Measurements from ENCODE around the gene SLC4A2.

The SLC4A2 gene

DNA sequence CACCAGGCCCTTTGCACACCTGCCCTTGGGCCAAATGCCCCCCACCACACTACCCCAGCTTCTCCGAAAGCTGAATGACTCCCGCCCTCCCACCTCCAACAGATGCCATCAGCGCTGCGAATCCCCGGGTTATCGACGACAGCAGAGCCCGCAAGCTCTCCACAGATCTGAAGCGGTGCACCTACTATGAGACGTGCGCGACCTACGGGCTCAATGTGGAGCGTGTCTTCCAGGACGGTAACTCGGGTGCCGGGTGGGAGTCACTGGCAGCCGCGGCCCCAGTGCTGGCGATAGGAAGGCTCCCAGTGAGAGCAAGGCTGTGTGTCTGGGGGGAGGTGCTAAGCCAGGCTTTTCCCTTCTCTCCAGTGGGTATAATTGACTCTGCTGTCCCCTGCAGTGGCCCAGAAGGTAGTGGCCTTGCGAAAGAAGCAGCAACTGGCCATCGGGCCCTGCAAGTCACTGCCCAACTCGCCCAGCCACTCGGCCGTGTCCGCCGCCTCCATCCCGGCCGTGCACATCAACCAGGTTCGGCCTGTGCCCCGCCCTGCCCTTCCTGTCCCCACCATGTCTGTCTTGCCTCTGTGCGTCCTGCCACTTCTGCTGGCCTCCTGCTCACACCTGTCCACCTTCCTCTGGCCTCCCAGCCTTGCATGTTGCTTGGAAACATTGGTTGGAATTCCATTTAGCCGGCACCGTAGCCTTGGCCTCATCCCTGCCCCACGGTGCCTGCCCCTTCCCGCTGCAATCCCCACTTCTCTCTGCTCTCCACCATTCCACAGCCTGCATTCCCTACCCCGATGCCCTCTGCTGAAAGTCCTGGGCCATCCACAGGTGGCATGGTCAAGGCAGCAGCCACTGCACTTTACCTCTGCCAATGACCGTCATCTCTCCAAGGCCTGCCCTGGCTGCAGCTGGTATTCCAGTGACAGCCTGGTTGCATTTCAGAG is 59.0 kb downstream of the SLC4A2 start:
- no peak overlapping the region for H3K4me3 ChIP-seq (ENCODE audit: low read depth, low read length)
- TF ChIP-seq, protein P1, sequence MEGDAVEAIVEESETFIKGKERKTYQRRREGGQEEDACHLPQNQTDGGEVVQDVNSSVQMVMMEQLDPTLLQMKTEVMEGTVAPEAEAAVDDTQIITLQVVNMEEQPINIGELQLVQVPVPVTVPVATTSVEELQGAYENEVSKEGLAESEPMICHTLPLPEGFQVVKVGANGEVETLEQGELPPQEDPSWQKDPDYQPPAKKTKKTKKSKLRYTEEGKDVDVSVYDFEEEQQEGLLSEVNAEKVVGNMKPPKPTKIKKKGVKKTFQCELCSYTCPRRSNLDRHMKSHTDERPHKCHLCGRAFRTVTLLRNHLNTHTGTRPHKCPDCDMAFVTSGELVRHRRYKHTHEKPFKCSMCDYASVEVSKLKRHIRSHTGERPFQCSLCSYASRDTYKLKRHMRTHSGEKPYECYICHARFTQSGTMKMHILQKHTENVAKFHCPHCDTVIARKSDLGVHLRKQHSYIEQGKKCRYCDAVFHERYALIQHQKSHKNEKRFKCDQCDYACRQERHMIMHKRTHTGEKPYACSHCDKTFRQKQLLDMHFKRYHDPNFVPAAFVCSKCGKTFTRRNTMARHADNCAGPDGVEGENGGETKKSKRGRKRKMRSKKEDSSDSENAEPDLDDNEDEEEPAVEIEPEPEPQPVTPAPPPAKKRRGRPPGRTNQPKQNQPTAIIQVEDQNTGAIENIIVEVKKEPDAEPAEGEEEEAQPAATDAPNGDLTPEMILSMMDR (IDR thresholded peaks at IDR 0.05; ENCODE audit: low read depth, low read length): no peak

DNA sequence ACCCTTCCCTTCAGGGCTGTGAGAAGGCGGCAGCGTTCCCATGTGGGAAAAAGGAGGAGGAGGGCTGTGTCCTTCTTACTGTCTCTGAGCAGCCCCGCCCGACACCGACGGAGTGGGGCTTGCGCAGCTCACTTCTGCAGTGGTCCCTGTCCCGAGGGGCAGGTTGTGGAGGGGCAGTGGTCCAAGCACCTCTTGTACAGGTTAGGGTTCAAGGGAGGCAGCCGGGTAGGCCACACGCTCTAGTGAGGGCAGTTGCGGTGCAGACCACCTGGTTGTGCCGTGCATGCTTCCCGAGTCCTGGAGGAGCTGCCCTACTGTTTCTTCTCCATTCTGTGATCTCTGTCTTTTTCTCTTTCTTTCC is 59.6 kb downstream of the SLC4A2 start:
- no peak overlapping the region for H3K4me3 ChIP-seq (ENCODE audit: low read depth, low read length)
- TF ChIP-seq, protein P1 (IDR thresholded peaks at IDR 0.05; ENCODE audit: low read depth, low read length): no peak

DNA sequence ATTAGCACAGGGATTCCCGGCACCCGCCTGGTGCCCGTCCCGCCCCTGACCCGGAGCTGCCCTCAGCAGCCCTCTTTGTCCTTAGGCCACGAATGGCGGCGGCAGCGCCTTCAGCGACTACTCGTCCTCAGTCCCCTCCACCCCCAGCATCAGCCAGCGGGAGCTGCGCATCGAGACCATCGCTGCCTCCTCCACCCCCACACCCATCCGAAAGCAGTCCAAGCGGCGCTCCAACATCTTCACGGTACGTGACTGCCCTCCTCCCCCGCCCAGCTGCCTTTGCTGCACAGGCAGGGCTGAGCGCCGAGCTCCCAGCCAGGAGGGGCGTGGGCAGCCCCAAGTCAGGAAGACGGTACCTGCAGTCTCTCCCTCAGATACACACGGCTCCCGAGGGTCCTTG is 60.5 kb downstream of the SLC4A2 start:
- TF ChIP-seq, protein P1 (IDR thresholded peaks at IDR 0.05; ENCODE audit: low read depth, low read length): no peak
- no peak overlapping the region for H3K4me3 ChIP-seq (ENCODE audit: low read depth, low read length)

DNA sequence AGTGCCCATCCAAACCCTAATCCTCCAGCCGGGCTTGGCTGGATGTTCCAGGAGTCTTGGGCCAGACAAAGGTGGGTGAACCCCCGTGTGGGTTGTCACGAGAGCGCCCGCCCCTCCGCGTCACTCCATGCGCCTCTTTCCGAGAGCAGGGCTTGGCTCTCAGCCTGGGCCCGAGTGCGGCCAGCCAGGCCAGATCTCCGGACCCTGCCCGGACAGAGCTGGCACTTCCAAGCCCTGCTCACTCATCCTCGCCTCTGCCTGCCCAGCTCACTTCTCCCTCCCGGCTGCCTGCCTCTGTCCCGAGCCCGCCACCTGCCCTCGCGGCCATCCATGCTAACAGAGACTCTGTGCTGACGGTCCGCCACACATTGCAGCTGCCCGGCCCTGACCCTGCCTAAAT is 61.5 kb downstream of the SLC4A2 start:
- no peak overlapping the region for H3K4me3 ChIP-seq (ENCODE audit: low read depth, low read length)
- TF ChIP-seq, protein P1 (IDR thresholded peaks at IDR 0.05; ENCODE audit: low read depth, low read length): no peak

DNA sequence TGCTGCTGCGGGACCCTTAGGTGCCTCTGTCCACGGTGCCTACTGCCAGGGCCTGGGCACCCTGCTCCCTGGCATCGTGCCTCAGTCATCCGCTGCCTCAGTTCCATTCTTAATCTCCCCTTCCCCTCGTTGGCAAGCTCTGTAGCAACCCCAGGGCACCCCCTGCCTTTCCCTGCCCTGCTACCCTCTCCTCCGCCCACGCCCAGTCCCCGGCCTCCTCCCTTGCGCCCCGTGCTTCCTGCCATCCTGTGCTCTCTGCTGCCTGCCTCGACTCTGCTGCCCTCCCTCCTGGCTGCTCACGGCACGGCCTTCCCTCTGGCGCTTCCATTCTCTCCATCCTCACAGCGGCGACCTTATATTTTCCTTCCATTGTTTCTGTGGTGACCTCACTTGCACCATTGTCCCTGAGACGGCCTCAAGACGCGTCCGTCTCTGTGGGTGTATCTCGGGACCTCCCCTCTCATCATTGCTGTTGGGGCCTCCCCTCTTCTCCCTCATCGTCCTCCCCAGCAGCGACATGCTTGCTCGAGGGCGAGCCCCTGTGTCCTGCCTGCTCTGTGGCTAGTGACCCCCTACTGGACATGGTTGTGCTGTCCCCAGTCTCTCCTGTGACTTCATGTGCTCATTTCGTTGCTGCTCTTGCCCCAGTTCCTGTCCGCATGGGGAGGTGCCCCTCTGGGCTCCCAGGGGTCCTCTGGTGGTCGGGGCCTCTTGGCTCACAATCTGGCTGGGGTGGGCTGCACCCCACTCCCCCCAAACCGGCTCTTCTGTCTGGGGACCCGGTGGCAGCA is 62.2 kb downstream of the SLC4A2 start:
- TF ChIP-seq, protein P1 (IDR thresholded peaks at IDR 0.05; ENCODE audit: low read depth, low read length): no peak
- H3K4me3 ChIP-seq (ENCODE audit: low read depth, low read length): no peak overlapping the region

DNA sequence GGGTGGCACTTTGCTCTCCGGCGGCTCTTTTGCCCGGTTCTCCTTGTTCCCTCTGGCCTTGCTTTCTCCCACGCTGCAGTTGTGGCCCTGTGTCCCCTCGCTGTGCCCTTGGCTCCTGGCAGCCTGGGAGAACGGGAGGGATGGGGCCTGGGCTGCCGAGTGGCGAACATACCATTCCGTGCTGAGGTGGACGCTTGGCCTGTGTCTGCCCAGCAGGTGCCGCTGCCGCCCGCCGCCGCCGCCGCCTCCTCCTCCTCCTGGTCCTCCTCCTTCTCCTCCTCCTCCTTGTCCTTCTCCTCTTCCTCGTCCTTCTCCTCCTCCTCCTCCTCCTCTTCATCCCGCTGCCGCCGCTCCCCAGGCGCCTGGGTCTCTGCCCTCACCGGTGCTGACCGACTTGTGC is 62.9 kb downstream of the SLC4A2 start:
- TF ChIP-seq, protein P1 (IDR thresholded peaks at IDR 0.05; ENCODE audit: low read depth, low read length): no peak
- no peak overlapping the region for H3K4me3 ChIP-seq (ENCODE audit: low read depth, low read length)

DNA sequence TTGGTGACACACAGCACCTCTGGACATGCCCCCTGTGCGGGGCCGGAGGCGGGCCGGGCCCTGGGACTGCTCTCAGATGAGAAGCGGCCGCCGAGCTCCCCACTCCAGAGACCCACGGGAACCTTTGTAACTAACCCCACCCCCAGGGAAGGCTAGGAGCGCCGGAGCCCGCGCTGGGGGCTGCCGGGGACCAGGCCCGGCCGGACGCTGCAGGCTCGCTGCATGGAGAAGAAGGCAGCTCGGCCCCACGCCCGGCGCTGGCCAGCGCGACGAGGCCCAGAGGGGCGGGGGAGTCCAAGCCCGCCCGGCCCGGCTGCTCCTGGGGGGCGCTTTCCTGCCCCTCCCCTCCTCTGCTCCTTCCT is 63.4 kb downstream of the SLC4A2 start:
- no peak overlapping the region for H3K4me3 ChIP-seq (ENCODE audit: low read depth, low read length)
- TF ChIP-seq, protein P1 (IDR thresholded peaks at IDR 0.05; ENCODE audit: low read depth, low read length): no peak
